Renal pelvis (tissue), 12 donors: ENCODE results near the gene PCSK5. TPM values are rescaled to one million over a fixed set of nuclear protein-coding genes. Genes with fewer than 3 reads are reported as not detected.
"Not testable (repeated sequence)": the region's sequence is repeated elsewhere in the genome, so short reads cannot be mapped to it uniquely, and the experiment has no call there.

Source experiments
- DNase-seq: peaks from one replicate; pipeline ENCODE4 v3.0.0-alpha.2; 2013
- long read RNA-seq, 16 experiments: transcript quantifications; one replicate each; lab custom pipeline, GENCODE V29; 2026
- polyA plus RNA-seq, 3 donors: library from polyadenylated mRNA; unstranded; fragments of 120-200 nt; gene quantifications; one replicate each; pipeline ENCODE4 v1.2.1, GENCODE V29; 2013; ENCODE audit not compliant: insufficient read length in 3 of 3

The PCSK5 gene
- polyA plus RNA-seq, result 10 to 100 TPM; 13.4 to 18.7 (median 15.9) TPM
- long read RNA-seq, donor 1, full-length matches to known transcripts, result 3 of 3 reads
- long read RNA-seq, donor 1, partial matches to known transcripts, result 0 of 3 reads
- long read RNA-seq, donor 1, other reads (novel, unspliced or antisense), result 0 of 3 reads
- long read RNA-seq, donor 2, result 0 reads
- long read RNA-seq, donor 3, full-length matches to known transcripts, result 3 of 3 reads
- long read RNA-seq, donor 3, partial matches to known transcripts, result 0 of 3 reads
- long read RNA-seq, donor 3, other reads (novel, unspliced or antisense), result 0 of 3 reads
- long read RNA-seq, donor 4, full-length matches to known transcripts, result 1 of 1 reads
- long read RNA-seq, donor 4, partial matches to known transcripts, result 0 of 1 reads
- long read RNA-seq, donor 4, other reads (novel, unspliced or antisense), result 0 of 1 reads
- long read RNA-seq, donor 5, result 0 reads
- long read RNA-seq, donor 6, full-length matches to known transcripts, result 1 of 9 reads
- long read RNA-seq, donor 6, partial matches to known transcripts, result 8 of 9 reads
- long read RNA-seq, donor 6, other reads (novel, unspliced or antisense), result 0 of 9 reads
- long read RNA-seq, donor 7, full-length matches to known transcripts, result 2 of 12 reads
- long read RNA-seq, donor 7, partial matches to known transcripts, result 10 of 12 reads
- long read RNA-seq, donor 7, other reads (novel, unspliced or antisense), result 0 of 12 reads
- long read RNA-seq, donor 8, full-length matches to known transcripts, result 1 of 1 reads
- long read RNA-seq, donor 8, partial matches to known transcripts, result 0 of 1 reads
- long read RNA-seq, donor 8, other reads (novel, unspliced or antisense), result 0 of 1 reads
- long read RNA-seq, donor 9, full-length matches to known transcripts, result 2 of 2 reads
- long read RNA-seq, donor 9, partial matches to known transcripts, result 0 of 2 reads
- long read RNA-seq, donor 9, other reads (novel, unspliced or antisense), result 0 of 2 reads
- long read RNA-seq, donor 10, partial matches to known transcripts, result 0 of 1 reads
- long read RNA-seq, donor 10, other reads (novel, unspliced or antisense), result 0 of 1 reads
- long read RNA-seq, donor 11, result 0 reads
- long read RNA-seq, donor 12, full-length matches to known transcripts, result 3 of 64 reads
- long read RNA-seq, donor 12, partial matches to known transcripts, result 61 of 64 reads
- long read RNA-seq, donor 12, other reads (novel, unspliced or antisense), result 0 of 64 reads
- long read RNA-seq, donor 13, full-length matches to known transcripts, result 1 of 8 reads
- long read RNA-seq, donor 13, partial matches to known transcripts, result 7 of 8 reads
- long read RNA-seq, donor 13, other reads (novel, unspliced or antisense), result 0 of 8 reads
- long read RNA-seq, donor 14, result 0 reads
- long read RNA-seq, donor 15, full-length matches to known transcripts, result 1 of 12 reads
- long read RNA-seq, donor 15, partial matches to known transcripts, result 11 of 12 reads
- long read RNA-seq, donor 15, other reads (novel, unspliced or antisense), result 0 of 12 reads
- long read RNA-seq, donor 16, full-length matches to known transcripts, result 1 of 1 reads
- long read RNA-seq, donor 16, partial matches to known transcripts, result 0 of 1 reads
- long read RNA-seq, donor 16, other reads (novel, unspliced or antisense), result 0 of 1 reads

- peak; percentile 96 for DNase-seq
These were observed at the start of gene PCSK5 for GRCh38 chr9:75890472-75891276. PCSK5 (plus strand) TSS chr9:75890673; CDS start chr9:75891182, 509 bp downstream.

- no peak for DNase-seq
These were observed 46.2 kb upstream of the PCSK5 start for GRCh38 chr9:75844321-75844720.

GRCh38 chr9:75845806-75846205, 44.7 kb upstream of the PCSK5 start:
- DNase-seq, result no peak

GRCh38 chr9:75847085-75847484, 43.4 kb upstream of the PCSK5 start:
- DNase-seq, result no peak

- DNase-seq, result no peak
These were observed 39.8 kb upstream of the PCSK5 start for GRCh38 chr9:75850459-75851200.

- no peak for DNase-seq
These were observed 38.6 kb upstream of the PCSK5 start for GRCh38 chr9:75851917-75852316.

- DNase-seq, result no peak
These were observed 37.7 kb upstream of the PCSK5 start for GRCh38 chr9:75852746-75853145.

GRCh38 chr9:75855509-75855908, 35.0 kb upstream of the PCSK5 start:
- DNase-seq, result peak; percentile 14

GRCh38 chr9:75858497-75859092, 31.9 kb upstream of the PCSK5 start:
- no peak for DNase-seq

- DNase-seq, result peak; percentile 37
These were observed 26.2 kb upstream of the PCSK5 start for GRCh38 chr9:75864266-75864665.

- DNase-seq, result peak; percentile 43
These were observed 24.1 kb upstream of the PCSK5 start for GRCh38 chr9:75866273-75866871.

- not testable (repeated sequence) for DNase-seq
These were observed 21.9 kb upstream of the PCSK5 start for GRCh38 chr9:75868526-75868925.

GRCh38 chr9:75869236-75869635, 21.2 kb upstream of the PCSK5 start:
- DNase-seq, result no peak

GRCh38 chr9:75870450-75870849, 20.0 kb upstream of the PCSK5 start:
- DNase-seq, result no peak

- no peak for DNase-seq
These were observed 18.8 kb upstream of the PCSK5 start for GRCh38 chr9:75871624-75872023.

GRCh38 chr9:75873712-75874111, 16.8 kb upstream of the PCSK5 start:
- DNase-seq, result no peak

- DNase-seq, result no peak
These were observed 13.4 kb upstream of the PCSK5 start for GRCh38 chr9:75876999-75877640.

- no peak for DNase-seq
These were observed 12.0 kb upstream of the PCSK5 start for GRCh38 chr9:75878488-75878860.
